NB4 (cell line): Measurements from ENCODE around the gene ZBTB20.

ENCODE experiments used
- MAX ChIP-seq: IDR thresholded peaks from 2 replicates; pipeline ENCODE4 v1.6.1; 2011; ENCODE audit warnings: low read depth, low read length
- MYC ChIP-seq: IDR thresholded peaks from 2 replicates; pipeline ENCODE4 v1.6.1; 2011; ENCODE audit warnings: low read depth, low read length
- POLR2A ChIP-seq: IDR thresholded peaks from 2 replicates; pipeline ENCODE4 v1.6.1; 2011; ENCODE audit warnings: mild to moderate bottlenecking; ENCODE audit not compliant: insufficient read length; ENCODE audit errors: extremely low read depth
- TF ChIP-seq, protein P1 (sequence below): IDR thresholded peaks from one replicate; pipeline ENCODE4 v1.5.1; 2012; ENCODE audit warnings: low read depth, low read length

DNA sequence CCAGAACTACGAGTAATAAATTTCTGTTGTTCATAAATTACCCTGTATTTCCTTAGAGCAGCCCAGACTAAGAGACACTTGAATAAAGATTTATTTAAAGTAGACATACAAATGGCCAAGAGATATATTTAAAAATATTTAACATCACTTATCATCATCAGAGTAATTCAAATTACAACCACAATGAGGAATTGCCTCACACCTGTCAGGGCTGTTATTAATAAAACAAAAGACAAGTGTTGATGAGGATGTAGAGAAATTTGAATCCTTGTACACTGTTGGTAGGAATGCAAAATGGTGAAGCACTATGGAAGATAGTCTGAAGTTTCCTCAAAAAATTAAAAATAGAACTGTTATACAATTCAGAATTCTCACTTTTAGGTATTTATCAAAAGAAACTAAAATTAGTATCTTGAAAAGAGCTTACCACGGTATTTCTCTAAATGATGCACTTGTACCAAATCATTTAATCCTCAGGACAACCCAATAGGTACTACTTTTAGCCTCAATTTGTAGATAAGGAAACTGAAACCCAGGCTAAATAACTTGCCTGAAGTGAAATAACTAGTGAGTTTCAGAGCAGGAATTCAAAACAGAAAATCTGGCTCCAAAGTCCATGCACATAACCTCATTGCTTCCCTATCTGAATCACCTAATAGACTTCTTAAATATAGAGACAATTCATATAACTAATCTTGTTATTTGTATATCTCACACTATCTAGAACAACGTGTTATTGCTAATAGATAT lies 69.4 kb downstream of the ZBTB20 start:
- TF ChIP-seq, protein P1, sequence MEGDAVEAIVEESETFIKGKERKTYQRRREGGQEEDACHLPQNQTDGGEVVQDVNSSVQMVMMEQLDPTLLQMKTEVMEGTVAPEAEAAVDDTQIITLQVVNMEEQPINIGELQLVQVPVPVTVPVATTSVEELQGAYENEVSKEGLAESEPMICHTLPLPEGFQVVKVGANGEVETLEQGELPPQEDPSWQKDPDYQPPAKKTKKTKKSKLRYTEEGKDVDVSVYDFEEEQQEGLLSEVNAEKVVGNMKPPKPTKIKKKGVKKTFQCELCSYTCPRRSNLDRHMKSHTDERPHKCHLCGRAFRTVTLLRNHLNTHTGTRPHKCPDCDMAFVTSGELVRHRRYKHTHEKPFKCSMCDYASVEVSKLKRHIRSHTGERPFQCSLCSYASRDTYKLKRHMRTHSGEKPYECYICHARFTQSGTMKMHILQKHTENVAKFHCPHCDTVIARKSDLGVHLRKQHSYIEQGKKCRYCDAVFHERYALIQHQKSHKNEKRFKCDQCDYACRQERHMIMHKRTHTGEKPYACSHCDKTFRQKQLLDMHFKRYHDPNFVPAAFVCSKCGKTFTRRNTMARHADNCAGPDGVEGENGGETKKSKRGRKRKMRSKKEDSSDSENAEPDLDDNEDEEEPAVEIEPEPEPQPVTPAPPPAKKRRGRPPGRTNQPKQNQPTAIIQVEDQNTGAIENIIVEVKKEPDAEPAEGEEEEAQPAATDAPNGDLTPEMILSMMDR, result no peak
- no peak for TF ChIP-seq POLR2A
- TF ChIP-seq MAX, result no peak
- TF ChIP-seq MYC, result no peak
